Osteocyte (in vitro differentiated cells): ENCODE results near the gene FBXO9. TPM values are rescaled to one million over a fixed set of nuclear protein-coding genes. Genes with fewer than 3 reads are reported as not detected.

Experiments
- DNase-seq: peaks from one replicate; pipeline ENCODE4 v3.0.0; 2021; ENCODE audit warnings: mixed read lengths; ENCODE audit not compliant: unreplicated experiment; ENCODE audit errors: extremely low spot score
- H3K27ac Mint-ChIP-seq: one replicate; pipeline ENCODE4 v1.8.0; 2021; ENCODE audit warnings: mild to moderate bottlenecking, mixed read lengths; ENCODE audit not compliant: unreplicated experiment
- H3K27me3 Mint-ChIP-seq: one replicate; pipeline ENCODE4 v1.8.0; 2021; ENCODE audit warnings: mixed read lengths; ENCODE audit not compliant: unreplicated experiment
- H3K36me3 Mint-ChIP-seq: one replicate; pipeline ENCODE4 v1.8.0; 2021; ENCODE audit warnings: mixed read lengths; ENCODE audit not compliant: unreplicated experiment
- H3K4me1 Mint-ChIP-seq: one replicate; pipeline ENCODE4 v1.8.0; 2021; ENCODE audit warnings: mixed read lengths; ENCODE audit not compliant: unreplicated experiment
- H3K4me3 Mint-ChIP-seq: one replicate; pipeline ENCODE4 v1.8.0; 2021; ENCODE audit warnings: mild to moderate bottlenecking, moderate library complexity, mixed read lengths; ENCODE audit not compliant: unreplicated experiment
- H3K9me3 Mint-ChIP-seq: one replicate; pipeline ENCODE4 v1.8.0; 2021; ENCODE audit warnings: mixed read lengths; ENCODE audit not compliant: unreplicated experiment
- CTCF ChIP-seq: fragments of 200-600 bp; sonication (generic); IDR thresholded peaks from 2 replicates; pipeline ENCODE4 v1.5.0; 2021; ENCODE audit warnings: antibody characterized with exemption, mild to moderate bottlenecking, moderate library complexity
- total RNA-seq: library from RNA; stranded (reverse); gene quantifications from 2 replicates; pipeline ENCODE4 v1.2.1, GENCODE V29; 2021

FBXO9 gene
- total RNA-seq, 1 donor from 2014 or later = 74.8 TPM

GRCh38 chr6:53038596-53038995 is 26.6 kb upstream of the FBXO9 start:
- Mint-ChIP-seq H3K4me3 (no peak overlapping the region), H3K4me1 (peaks cover 34% of the 10 kb centered on the region), H3K9me3 (no peaks in the 10 kb centered on the region), H3K36me3 (peaks cover 43% of the 10 kb centered on the region), H3K27ac (no peak overlapping the region), H3K27me3 (no peaks in the 10 kb centered on the region)
- no peak for DNase-seq
- no peak for TF ChIP-seq CTCF

- H3K27ac Mint-ChIP-seq = peak overlapping the region; percentile 85
- no peak for TF ChIP-seq CTCF
Measured at GRCh38 chr6:53041356-53041755, 23.8 kb upstream of the FBXO9 start.

GRCh38 chr6:53042112-53042511 is 23.1 kb upstream of the FBXO9 start:
- DNase-seq = no peak
- Mint-ChIP-seq H3K27ac (peak overlapping the region; percentile 85), H3K4me3 (no peak overlapping the region)

More at GRCh38 chr6:53041356-53041755, 23.8 kb upstream of the FBXO9 start:
- Mint-ChIP-seq H3K27me3 (no peaks in the 10 kb centered on the region), H3K4me3 (no peak overlapping the region), H3K9me3 (no peaks in the 10 kb centered on the region), H3K36me3 (peaks cover 33% of the 10 kb centered on the region), H3K4me1 (peaks cover 40% of the 10 kb centered on the region)
- DNase-seq = no peak

GRCh38 chr6:53043581-53043980 is 21.6 kb upstream of the FBXO9 start:
- no peak for TF ChIP-seq CTCF
- Mint-ChIP-seq H3K36me3 (peaks cover 27% of the 10 kb centered on the region), H3K4me3 (peak overlapping the region; percentile 27), H3K27ac (peak overlapping the region; percentile 90), H3K27me3 (no peaks in the 10 kb centered on the region), H3K9me3 (no peaks in the 10 kb centered on the region), H3K4me1 (peaks cover 55% of the 10 kb centered on the region)
- DNase-seq = no peak

More at GRCh38 chr6:53042112-53042511, 23.1 kb upstream of the FBXO9 start:
- peaks cover 45% of the 10 kb centered on the region for H3K4me1 Mint-ChIP-seq
- no peak for TF ChIP-seq CTCF
- H3K27me3 Mint-ChIP-seq = no peaks in the 10 kb centered on the region
- peaks cover 29% of the 10 kb centered on the region for H3K36me3 Mint-ChIP-seq
- H3K9me3 Mint-ChIP-seq = no peaks in the 10 kb centered on the region

- Mint-ChIP-seq H3K9me3 (no peaks in the 10 kb centered on the region), H3K4me3 (peak overlapping the region; percentile 27), H3K27me3 (no peaks in the 10 kb centered on the region), H3K4me1 (peaks cover 60% of the 10 kb centered on the region), H3K36me3 (peaks cover 23% of the 10 kb centered on the region), H3K27ac (peak overlapping the region; percentile 90)
- TF ChIP-seq CTCF = no peak
- DNase-seq = no peak
Measured at GRCh38 chr6:53044071-53044470, 21.1 kb upstream of the FBXO9 start.
